Measurements from ENCODE around the gene MYO1G. TPM values are rescaled to one million over a fixed set of nuclear protein-coding genes. Genes with fewer than 3 reads are reported as not detected.
"Not testable (repeated sequence)": the region's sequence is repeated elsewhere in the genome, so short reads cannot be mapped to it uniquely, and the experiment has no call there.

The MYO1G gene
- polyA plus RNA-seq, 2 of the 4 experiments (the other 2 are of a cell fraction), result 0.06 TPM; not detected in 1

DNA sequence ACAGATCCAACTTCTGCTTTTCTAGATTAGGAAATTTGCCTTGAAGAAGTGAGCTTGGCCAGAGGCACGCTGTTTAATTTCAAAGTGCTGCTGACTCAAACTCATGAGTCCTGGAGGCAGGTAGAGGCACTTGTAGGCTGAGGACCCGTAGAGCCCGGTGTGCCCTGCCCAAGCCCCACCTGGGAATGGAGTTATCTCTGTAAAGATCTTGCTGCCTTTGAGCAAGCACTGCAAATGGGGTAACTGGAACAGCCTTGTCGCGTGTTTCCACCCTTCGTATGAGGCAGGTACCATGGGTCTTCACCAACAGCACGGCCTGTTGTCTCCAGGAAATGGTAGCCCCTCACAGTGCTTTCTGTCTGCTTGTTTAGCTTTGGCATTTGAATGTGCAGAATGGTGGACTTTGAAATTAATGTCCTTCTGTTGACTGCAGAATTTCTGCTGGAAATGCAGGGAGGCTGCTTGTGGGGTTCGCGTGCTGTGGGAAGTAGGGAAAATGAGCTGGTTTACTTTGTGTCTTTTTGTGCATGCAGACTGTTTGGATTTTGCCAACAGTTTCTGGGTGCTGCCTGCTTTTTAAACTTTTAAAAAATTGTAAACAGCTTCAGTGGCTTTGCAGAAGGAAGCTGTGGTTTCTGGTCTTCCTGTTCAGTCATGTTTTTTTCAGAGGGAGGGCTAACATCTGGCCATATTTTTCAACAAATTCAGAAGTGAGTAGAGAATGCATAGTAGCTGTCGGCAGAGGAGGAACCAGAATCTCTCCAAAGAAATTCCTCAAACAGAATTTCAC is 48.4 kb upstream of the MYO1G start:
- ChIA-PET CTCF (no interaction called here), POLR2A (no interaction called here)
- Histone ChIP-seq H3K4me1 (no peaks in the 10 kb centered on the region), H3K4me2 (no peak overlapping the region), H3K9me3 (no peaks in the 10 kb centered on the region), H3K4me3 (no peak overlapping the region), H3K27ac (no peak overlapping the region)
- no peak for DNase-seq (ENCODE audit: low read depth in 1 of 2, low spot score in 1 of 2)
- WGBS (ENCODE audit: missing lambda C conversion rate), result 94% methylated on average over 10 of the region's 10 CpGs
- no peak for ATAC-seq
- no peak for FAIRE-seq
- no peak for TF ChIP-seq JUN (IDR thresholded peaks at IDR 0.05)
- TF ChIP-seq HOXB5 (CRISPR knock-in tag; IDR thresholded peaks at IDR 0.05), result no peak
- TF ChIP-seq NFE2L2 (conservative IDR thresholded peaks at IDR 0.05; ENCODE audit: low read length), result no peak
- TF ChIP-seq RNF2 (IDR thresholded peaks at IDR 0.05; ENCODE audit: borderline replicate concordance, low read depth), result no peak
- TF ChIP-seq HEYL (CRISPR knock-in tag; IDR thresholded peaks at IDR 0.05), result no peak
- TF ChIP-seq, protein P1, sequence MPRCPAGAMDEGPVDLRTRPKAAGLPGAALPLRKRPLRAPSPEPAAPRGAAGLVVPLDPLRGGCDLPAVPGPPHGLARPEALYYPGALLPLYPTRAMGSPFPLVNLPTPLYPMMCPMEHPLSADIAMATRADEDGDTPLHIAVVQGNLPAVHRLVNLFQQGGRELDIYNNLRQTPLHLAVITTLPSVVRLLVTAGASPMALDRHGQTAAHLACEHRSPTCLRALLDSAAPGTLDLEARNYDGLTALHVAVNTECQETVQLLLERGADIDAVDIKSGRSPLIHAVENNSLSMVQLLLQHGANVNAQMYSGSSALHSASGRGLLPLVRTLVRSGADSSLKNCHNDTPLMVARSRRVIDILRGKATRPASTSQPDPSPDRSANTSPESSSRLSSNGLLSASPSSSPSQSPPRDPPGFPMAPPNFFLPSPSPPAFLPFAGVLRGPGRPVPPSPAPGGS (IDR thresholded peaks at IDR 0.05), result no peak
- TF ChIP-seq, protein P2, sequence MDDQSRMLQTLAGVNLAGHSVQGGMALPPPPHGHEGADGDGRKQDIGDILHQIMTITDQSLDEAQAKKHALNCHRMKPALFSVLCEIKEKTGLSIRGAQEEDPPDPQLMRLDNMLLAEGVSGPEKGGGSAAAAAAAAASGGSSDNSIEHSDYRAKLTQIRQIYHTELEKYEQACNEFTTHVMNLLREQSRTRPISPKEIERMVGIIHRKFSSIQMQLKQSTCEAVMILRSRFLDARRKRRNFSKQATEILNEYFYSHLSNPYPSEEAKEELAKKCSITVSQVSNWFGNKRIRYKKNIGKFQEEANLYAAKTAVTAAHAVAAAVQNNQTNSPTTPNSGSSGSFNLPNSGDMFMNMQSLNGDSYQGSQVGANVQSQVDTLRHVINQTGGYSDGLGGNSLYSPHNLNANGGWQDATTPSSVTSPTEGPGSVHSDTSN (IDR thresholded peaks at IDR 0.05), result no peak
- TF ChIP-seq, protein P3, sequence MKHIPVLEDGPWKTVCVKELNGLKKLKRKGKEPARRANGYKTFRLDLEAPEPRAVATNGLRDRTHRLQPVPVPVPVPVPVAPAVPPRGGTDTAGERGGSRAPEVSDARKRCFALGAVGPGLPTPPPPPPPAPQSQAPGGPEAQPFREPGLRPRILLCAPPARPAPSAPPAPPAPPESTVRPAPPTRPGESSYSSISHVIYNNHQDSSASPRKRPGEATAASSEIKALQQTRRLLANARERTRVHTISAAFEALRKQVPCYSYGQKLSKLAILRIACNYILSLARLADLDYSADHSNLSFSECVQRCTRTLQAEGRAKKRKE (CRISPR knock-in tag; IDR thresholded peaks at IDR 0.05; ENCODE audit: low read depth), result no peak
- TF ChIP-seq CBX2 (IDR thresholded peaks at IDR 0.05; ENCODE audit: borderline replicate concordance, low read depth), result no peak
- no peak for TF ChIP-seq NR3C1 (IDR thresholded peaks at IDR 0.05)
- no peak for TF ChIP-seq PHF8 (IDR thresholded peaks at IDR 0.05; ENCODE audit: borderline replicate concordance, low read depth)

DNA sequence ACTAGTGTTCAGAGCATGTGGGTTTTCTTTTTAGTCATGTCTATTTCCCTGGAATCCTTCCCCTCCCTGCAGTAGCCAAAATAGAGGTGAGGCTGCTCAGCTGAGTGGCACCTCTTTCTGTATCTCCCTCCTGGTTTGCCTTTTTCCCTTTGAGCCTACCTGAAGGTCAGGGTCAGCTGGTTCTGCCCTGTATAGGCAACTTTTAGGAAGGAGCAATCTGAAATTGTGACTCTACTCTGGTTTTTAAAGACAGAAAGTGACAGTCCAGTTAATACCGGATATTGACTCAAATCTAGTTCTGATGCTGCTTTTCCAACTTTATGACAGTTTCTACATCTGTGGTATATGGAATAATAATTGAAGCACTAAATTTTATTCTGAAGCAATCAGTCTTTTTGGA is 47.2 kb upstream of the MYO1G start:
- no peak overlapping the region for H3K4me3 ChIP-seq
- no peaks in the 10 kb centered on the region for H3K9me3 ChIP-seq
- DNase-seq (ENCODE audit: low read depth in 1 of 2, low spot score in 1 of 2), result no peak
- 92% methylated on average over 1 of the region's 1 CpG for WGBS (ENCODE audit: missing lambda C conversion rate)
- ChIA-PET CTCF (interaction anchor here (0.7 to 0.9 kb wide), 3 partner anchors 10 to 52 kb away, joined by 3 to 6 read pairs (median 4); no protein-coding TSS in a partner anchor), POLR2A (no interaction called here)
- FAIRE-seq, result no peak
- no peak for ATAC-seq
- H3K4me2 ChIP-seq, result no peak overlapping the region
- H3K4me1 ChIP-seq, result no peaks in the 10 kb centered on the region
- TF ChIP-seq RNF2 (IDR thresholded peaks at IDR 0.05; ENCODE audit: borderline replicate concordance, low read depth) (no peak), ESRRA (IDR thresholded peaks at IDR 0.05; ENCODE audit: borderline replicate concordance, low read length) (no peak), RFX5 (IDR thresholded peaks at IDR 0.05) (no peak), NPAS2 (CRISPR knock-in tag; IDR thresholded peaks at IDR 0.05; ENCODE audit: borderline replicate concordance) (no peak), EHMT2 (IDR thresholded peaks at IDR 0.05; ENCODE audit: low read depth) (no peak), TFCP2L1 (CRISPR knock-in tag; IDR thresholded peaks at IDR 0.05) (no peak), MAZ (IDR thresholded peaks at IDR 0.05; ENCODE audit: borderline replicate concordance, low read depth, low read length) (no peak), NR3C1 (IDR thresholded peaks at IDR 0.05) (no peak), FOXS1 (CRISPR knock-in tag; IDR thresholded peaks at IDR 0.05) (no peak), FOSL2 (IDR thresholded peaks at IDR 0.05) (no peak), FOSL2 (CRISPR knock-in tag; IDR thresholded peaks at IDR 0.05) (no peak), ZNF302 (CRISPR knock-in tag; IDR thresholded peaks at IDR 0.05) (no peak), POLR2A (IDR thresholded peaks at IDR 0.05; ENCODE audit: low read length) (no peak), HEYL (CRISPR knock-in tag; IDR thresholded peaks at IDR 0.05) (no peak), KDM1A (IDR thresholded peaks at IDR 0.05; ENCODE audit: low read depth) (no peak), RCOR1 (IDR thresholded peaks at IDR 0.05; ENCODE audit: low read depth, low read length) (no peak)
- TF ChIP-seq, protein P4, sequence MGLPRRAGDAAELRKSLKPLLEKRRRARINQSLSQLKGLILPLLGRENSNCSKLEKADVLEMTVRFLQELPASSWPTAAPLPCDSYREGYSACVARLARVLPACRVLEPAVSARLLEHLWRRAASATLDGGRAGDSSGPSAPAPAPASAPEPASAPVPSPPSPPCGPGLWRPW (IDR thresholded peaks at IDR 0.05), result no peak
- TF ChIP-seq, protein P5, sequence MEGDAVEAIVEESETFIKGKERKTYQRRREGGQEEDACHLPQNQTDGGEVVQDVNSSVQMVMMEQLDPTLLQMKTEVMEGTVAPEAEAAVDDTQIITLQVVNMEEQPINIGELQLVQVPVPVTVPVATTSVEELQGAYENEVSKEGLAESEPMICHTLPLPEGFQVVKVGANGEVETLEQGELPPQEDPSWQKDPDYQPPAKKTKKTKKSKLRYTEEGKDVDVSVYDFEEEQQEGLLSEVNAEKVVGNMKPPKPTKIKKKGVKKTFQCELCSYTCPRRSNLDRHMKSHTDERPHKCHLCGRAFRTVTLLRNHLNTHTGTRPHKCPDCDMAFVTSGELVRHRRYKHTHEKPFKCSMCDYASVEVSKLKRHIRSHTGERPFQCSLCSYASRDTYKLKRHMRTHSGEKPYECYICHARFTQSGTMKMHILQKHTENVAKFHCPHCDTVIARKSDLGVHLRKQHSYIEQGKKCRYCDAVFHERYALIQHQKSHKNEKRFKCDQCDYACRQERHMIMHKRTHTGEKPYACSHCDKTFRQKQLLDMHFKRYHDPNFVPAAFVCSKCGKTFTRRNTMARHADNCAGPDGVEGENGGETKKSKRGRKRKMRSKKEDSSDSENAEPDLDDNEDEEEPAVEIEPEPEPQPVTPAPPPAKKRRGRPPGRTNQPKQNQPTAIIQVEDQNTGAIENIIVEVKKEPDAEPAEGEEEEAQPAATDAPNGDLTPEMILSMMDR (IDR thresholded peaks at IDR 0.05), result no peak
- TF ChIP-seq, protein P6, sequence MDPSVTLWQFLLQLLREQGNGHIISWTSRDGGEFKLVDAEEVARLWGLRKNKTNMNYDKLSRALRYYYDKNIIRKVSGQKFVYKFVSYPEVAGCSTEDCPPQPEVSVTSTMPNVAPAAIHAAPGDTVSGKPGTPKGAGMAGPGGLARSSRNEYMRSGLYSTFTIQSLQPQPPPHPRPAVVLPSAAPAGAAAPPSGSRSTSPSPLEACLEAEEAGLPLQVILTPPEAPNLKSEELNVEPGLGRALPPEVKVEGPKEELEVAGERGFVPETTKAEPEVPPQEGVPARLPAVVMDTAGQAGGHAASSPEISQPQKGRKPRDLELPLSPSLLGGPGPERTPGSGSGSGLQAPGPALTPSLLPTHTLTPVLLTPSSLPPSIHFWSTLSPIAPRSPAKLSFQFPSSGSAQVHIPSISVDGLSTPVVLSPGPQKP (IDR thresholded peaks at IDR 0.05; ENCODE audit: low read depth, low read length), result no peak
- no peak overlapping the region for H3K27ac ChIP-seq

DNA sequence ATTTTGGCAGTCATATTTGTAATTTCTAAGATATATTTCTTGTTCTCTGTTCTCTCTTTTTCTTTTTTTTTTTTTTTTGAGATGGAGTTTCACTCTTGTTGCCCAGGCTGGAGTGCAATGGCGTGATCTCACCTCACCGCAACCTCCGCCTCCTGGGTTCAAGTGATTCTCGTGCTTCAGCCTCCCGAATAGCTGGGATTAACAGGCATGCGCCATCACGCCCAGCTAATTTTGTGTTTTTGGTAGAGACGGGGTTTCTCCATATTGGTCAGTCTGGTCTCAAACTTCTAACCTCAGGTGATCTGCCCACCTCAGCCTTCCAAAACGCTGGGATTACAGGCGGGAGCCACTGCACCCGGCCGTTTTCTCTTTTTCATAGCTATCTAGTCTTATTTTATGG is 46.7 kb upstream of the MYO1G start:
- H3K9me3 ChIP-seq; DNase-seq (ENCODE audit: low read depth in 1 of 2, low spot score in 1 of 2); ATAC-seq; H3K4me2 ChIP-seq; POLR2A ChIA-PET; H3K4me3 ChIP-seq; H3K4me1 ChIP-seq; H3K27ac ChIP-seq; FAIRE-seq: not testable (repeated sequence)
- CTCF ChIA-PET, result interaction anchor here (0.8 to 0.9 kb wide), 2 partner anchors 11 to 51 kb away, joined by 4 to 6 read pairs; no protein-coding TSS in a partner anchor
- 91% methylated on average over 12 of the region's 12 CpGs for WGBS (ENCODE audit: missing lambda C conversion rate)

Measured in A549 (cell line).